Lower lobe of right lung (tissue), 2 donors: ENCODE data around the gene TSPOAP1. TPM values are rescaled to one million over a fixed set of nuclear protein-coding genes. Genes with fewer than 3 reads are reported as not detected.
"Not testable (repeated sequence)": the region's sequence is repeated elsewhere in the genome, so short reads cannot be mapped to it uniquely, and the experiment has no call there.

Source experiments
- ATAC-seq, 2 donors: fragments of 200-7000 bp; cut with Tn5 transposase; one replicate each; pipeline ENCODE4 v1.9.1; 2020 to 2022; ENCODE audit warnings: mild to moderate bottlenecking in 2 of 2, moderate library complexity in 2 of 2
- DNase-seq: peaks from one replicate; pipeline ENCODE4 v3.0.0-alpha.2; 2020
- H3K27ac ChIP-seq: fragments of 200-600 bp; one replicate; pipeline ENCODE4 v1.8.0; 2022
- H3K27me3 ChIP-seq: fragments of 200-600 bp; one replicate; pipeline ENCODE4 v1.8.0; 2022; ENCODE audit warnings: low read depth
- H3K36me3 ChIP-seq: fragments of 200-600 bp; one replicate; pipeline ENCODE4 v1.8.0; 2022; ENCODE audit warnings: mild to moderate bottlenecking
- H3K4me1 ChIP-seq: fragments of 200-600 bp; one replicate; pipeline ENCODE4 v1.8.0; 2022
- H3K4me3 ChIP-seq: fragments of 200-600 bp; one replicate; pipeline ENCODE4 v1.8.0; 2022; ENCODE audit warnings: mild to moderate bottlenecking
- H3K9me3 ChIP-seq: fragments of 200-600 bp; one replicate; pipeline ENCODE4 v1.8.0; 2022
- CTCF ChIP-seq: fragments of 200-600 bp; IDR thresholded peaks from one replicate; pipeline ENCODE4 v1.8.0; 2022; ENCODE audit warnings: antibody characterized with exemption, mild to moderate bottlenecking
- intact Hi-C: fragments of 100-400 bp; cut with DNase I; formaldehyde crosslinking; loops from one replicate; pipeline ENCODE4 v1.11.0; 2022
- total RNA-seq: library from RNA; stranded (reverse); fragmentation: NEBNext Ultra II Directional; extraction: Animal tissue kit (Norgen Biotek cat#: 25700); gene quantifications from one replicate; pipeline ENCODE4 v1.2.1, GENCODE V29; 2021
- donor health status: DM: no; HTN: yes; CAD: no; lungs with severe emphysema.

The TSPOAP1 gene
- total RNA-seq, 1 donor from 2014 or later: 20.2 TPM

DNA sequence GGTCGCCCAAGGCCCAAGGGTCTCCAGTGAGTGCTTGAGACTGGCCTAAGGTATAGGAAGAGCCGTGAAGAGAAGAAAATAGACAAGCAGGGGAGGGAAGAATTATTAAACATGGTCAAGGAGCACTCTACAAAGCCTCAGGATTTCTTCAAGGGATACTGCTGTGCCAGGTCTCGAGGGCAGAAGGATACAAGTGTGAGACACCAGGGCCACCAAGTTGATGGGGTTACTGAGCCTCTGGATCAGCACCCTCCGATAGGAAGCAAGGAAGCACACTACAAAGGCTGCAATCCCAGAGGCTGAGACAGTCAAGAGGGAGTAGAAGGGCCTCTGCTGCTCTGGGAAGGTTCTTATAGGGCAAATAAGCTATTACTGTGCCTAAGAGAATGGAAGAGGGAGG lies 16.9 kb upstream of the TSPOAP1 start:
- no peak overlapping the region for H3K27ac ChIP-seq
- H3K4me1 ChIP-seq: peaks cover 21% of the 10 kb centered on the region
- no peak for DNase-seq
- no peak overlapping the region for H3K4me3 ChIP-seq
- peaks cover 75% of the 10 kb centered on the region for H3K36me3 ChIP-seq
- no peaks in the 10 kb centered on the region for H3K9me3 ChIP-seq
- no peaks in the 10 kb centered on the region for H3K27me3 ChIP-seq
- ATAC-seq: no peak
- no peak for TF ChIP-seq CTCF
- intact Hi-C loops: no loop called here

DNA sequence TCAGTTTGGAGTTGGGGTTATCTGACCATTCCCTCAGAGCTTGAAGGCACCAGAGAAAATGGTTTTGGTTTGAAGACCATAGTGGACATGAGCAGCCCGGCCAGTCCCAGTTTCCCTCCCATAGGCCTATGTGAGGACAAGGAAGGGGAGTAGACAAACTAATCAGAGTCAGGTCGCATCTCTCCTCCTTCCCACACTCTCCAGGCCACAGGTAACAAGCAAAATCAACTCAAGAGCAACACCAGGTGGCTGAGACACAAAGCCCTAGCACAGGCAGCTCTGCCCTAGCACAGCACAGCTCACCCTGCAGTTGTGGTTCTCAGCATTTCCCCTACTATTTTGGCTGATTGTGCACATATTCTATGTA lies 16.2 kb upstream of the TSPOAP1 start:
- intact Hi-C loops: no loop called here
- DNase-seq (no peak), ATAC-seq (peak; percentile 59 to 70)
- Histone ChIP-seq H3K4me1 (peaks cover 25% of the 10 kb centered on the region), H3K4me3 (peak overlapping the region; percentile 11), H3K9me3 (no peaks in the 10 kb centered on the region), H3K27me3 (no peaks in the 10 kb centered on the region), H3K36me3 (peaks cover 68% of the 10 kb centered on the region), H3K27ac (peak overlapping the region; percentile 13)
- TF ChIP-seq CTCF: no peak

DNA sequence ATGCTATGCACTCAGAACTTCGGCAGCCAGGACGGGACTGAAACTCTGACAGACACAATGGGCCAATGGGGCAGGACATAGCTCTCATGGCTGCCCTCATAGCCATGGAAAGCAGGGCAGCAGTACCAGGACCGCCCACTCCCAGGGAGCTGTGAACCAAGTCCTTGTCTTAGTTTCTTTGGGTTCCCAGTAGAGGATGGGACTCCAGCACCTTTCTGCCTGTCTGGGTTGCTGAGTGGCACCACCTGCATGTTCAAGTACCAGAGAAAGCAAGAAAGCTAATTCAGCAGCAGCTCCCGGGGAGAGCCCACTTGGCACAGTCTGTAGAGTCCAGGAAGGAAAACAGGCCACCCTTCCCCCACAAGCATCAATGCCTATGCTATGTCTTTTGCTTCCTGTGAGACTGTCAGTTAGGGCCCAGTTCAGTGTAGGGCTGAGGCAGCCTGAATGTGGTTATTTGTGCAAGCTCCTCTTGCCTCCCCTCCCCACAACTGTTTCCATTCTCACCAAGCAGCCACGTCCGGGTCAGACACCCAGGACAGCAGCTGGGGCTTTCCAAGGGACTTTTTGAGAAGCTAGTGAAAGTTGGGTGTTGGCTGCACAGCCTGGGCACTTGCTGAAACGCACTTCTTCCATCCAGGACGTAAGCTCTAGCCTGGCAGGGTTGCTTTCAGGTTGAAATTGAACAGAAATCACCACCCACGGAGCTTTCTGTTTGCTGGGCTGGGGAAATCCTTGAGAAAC lies 15.6 kb upstream of the TSPOAP1 start:
- TF ChIP-seq CTCF: no peak
- H3K36me3 ChIP-seq: peaks cover 62% of the 10 kb centered on the region
- intact Hi-C loops: no loop called here
- H3K27ac ChIP-seq: peak overlapping the region; percentile 31
- H3K4me3 ChIP-seq: peak overlapping the region; percentile 11
- H3K27me3 ChIP-seq: no peaks in the 10 kb centered on the region
- peaks cover 30% of the 10 kb centered on the region for H3K4me1 ChIP-seq
- ATAC-seq (peak; percentile 72 to 79), DNase-seq (no peak)
- no peaks in the 10 kb centered on the region for H3K9me3 ChIP-seq

GRCh38 chr17:58343131-58343530 lies 14.5 kb upstream of the TSPOAP1 start:
- H3K9me3 ChIP-seq: no peaks in the 10 kb centered on the region
- H3K27me3 ChIP-seq: peaks cover 4% of the 10 kb centered on the region
- no peak for DNase-seq
- TF ChIP-seq CTCF: no peak
- H3K36me3 ChIP-seq: peaks cover 52% of the 10 kb centered on the region
- H3K27ac ChIP-seq: peak overlapping the region; percentile 31
- no peak overlapping the region for H3K4me3 ChIP-seq
- no peak for ATAC-seq
- intact Hi-C loops: no loop called here
- H3K4me1 ChIP-seq: peaks cover 38% of the 10 kb centered on the region

- intact Hi-C loops: no loop called here
- DNase-seq (no peak), ATAC-seq (no peak)
- TF ChIP-seq CTCF: no peak
- Histone ChIP-seq H3K9me3 (no peaks in the 10 kb centered on the region), H3K27ac (no peak overlapping the region), H3K4me1 (peaks cover 49% of the 10 kb centered on the region), H3K4me3 (no peak overlapping the region), H3K27me3 (peaks cover 5% of the 10 kb centered on the region), H3K36me3 (peaks cover 40% of the 10 kb centered on the region)
Measured at GRCh38 chr17:58341861-58342475, 13.4 kb upstream of the TSPOAP1 start.

DNA sequence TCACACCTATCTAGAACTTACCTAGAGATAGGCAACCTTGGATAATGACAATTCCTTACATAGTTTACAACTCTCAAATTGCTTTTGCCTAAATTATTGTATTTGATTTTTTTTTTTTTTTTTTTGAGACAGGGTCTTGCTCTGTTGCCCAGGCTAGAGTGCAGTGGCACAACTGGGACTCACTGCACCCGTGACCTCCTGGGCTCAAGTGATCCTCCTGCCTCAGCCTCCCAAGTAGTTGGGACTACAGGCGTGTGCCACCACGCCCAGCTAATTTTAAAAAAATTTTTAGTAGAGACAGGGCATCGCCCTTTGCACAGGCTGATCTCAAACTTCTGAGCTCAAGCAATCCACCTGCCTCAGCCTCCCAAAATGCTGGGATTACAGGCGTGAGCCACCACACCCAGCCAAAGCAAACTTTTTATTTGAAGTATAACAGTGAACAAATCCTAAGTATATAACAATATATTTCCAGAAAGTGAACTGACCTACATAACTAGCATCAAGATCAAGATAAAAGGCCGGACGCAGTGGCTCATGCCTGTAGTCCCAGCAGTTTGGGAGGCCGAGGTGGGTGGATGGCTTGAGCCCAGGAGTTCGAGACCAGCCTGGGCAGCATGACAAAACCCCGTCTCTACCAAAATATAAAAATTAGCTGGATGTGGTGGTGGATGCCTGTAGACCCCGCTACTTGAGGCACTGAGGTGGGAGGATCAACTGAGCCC lies 12.7 kb upstream of the TSPOAP1 start:
- intact Hi-C loops, DNase-seq, ATAC-seq: not testable (repeated sequence)

More for the DNA sequence above, 12.7 kb upstream of the TSPOAP1 start:
- not testable (repeated sequence) for H3K4me3 ChIP-seq, H3K9me3 ChIP-seq, H3K27me3 ChIP-seq, H3K27ac ChIP-seq
- Histone ChIP-seq H3K4me1 (peaks cover 55% of the 10 kb centered on the region), H3K36me3 (peaks cover 33% of the 10 kb centered on the region)
